Esophagus muscularis mucosa (tissue), 4 donors: ENCODE measurements around the gene TMEM95. TPM values are rescaled to one million over a fixed set of nuclear protein-coding genes. Genes with fewer than 3 reads are reported as not detected.

Experiments
- small RNA-seq, 3 donors: library from RNA; depleted of rRNA; stranded (forward); fragments of <200 nt; gene quantifications; one replicate each; pipeline ENCODE3, GENCODE V24; 2016
- total RNA-seq, 4 donors: library from RNA; depleted of rRNA; stranded (reverse); fragments of >200 nt; gene quantifications; one replicate each; pipeline versions ENCODE4 v1.1.0 to v1.2.1, GENCODE V29; 2016

The TMEM95 gene
- total RNA-seq, 4 donors from 2014 or later = 0.42 TPM; not detected in 3

Small RNAs within 50 kb of the gene (small RNA-seq; reads per million reads assigned to genes)
- gene AC026954.2 = 0 reads per million in 3 donors

Other genes with a start within 250 kb of the TMEM95 start
- 1 to 10 TPM in 1 of 4 donors, under 1 TPM in 2, not detected in 1; 0.32 to 1.5 (median 0.42) TPM for gene ASGR2, start 240.3 kb upstream of the TMEM95 start, total RNA-seq
- 1 to 10 TPM in 1 of 4 donors, under 1 TPM in 1, not detected in 2; 0.52 to 2.5 TPM for gene ASGR1, start 175.8 kb upstream of the TMEM95 start, total RNA-seq
- gene DLG4, start 135.3 kb upstream of the TMEM95 start, total RNA-seq = 10 to 100 TPM; 12.3 to 21.4 (median 16.5) TPM
- gene ACADVL, start 135.2 kb upstream of the TMEM95 start, total RNA-seq = 100 to 1,000 TPM; 250 to 662 (median 544) TPM
- gene DVL2, start 120.6 kb upstream of the TMEM95 start, total RNA-seq = 10 to 100 TPM; 34.5 to 55.5 (median 43.7) TPM
- 10 to 100 TPM; 21.6 to 38.1 (median 24.8) TPM for gene PHF23, start 115.7 kb upstream of the TMEM95 start, total RNA-seq
- gene GABARAP, start 112.7 kb upstream of the TMEM95 start, total RNA-seq = 100 to 1,000 TPM; 360 to 524 (median 408) TPM
- gene CTDNEP1, start 103.4 kb upstream of the TMEM95 start, total RNA-seq = 10 to 100 TPM; 41.5 to 66.5 (median 46.6) TPM
- 10 to 100 TPM; 24.9 to 33.3 (median 27.8) TPM for gene ELP5, start 102.9 kb upstream of the TMEM95 start, total RNA-seq
- 1 to 10 TPM; 1.7 to 3.4 (median 2.1) TPM for gene CLDN7, start 92.7 kb upstream of the TMEM95 start, total RNA-seq
- 100 to 1,000 TPM; 144 to 197 (median 157) TPM for gene SLC2A4, start 73.4 kb upstream of the TMEM95 start, total RNA-seq
- 1 to 10 TPM; 3.6 to 8.7 (median 4.4) TPM for gene YBX2, start 60.5 kb upstream of the TMEM95 start, total RNA-seq
- 100 to 1,000 TPM; 145 to 214 (median 204) TPM for gene EIF5A, start 47.5 kb upstream of the TMEM95 start, total RNA-seq
- gene GPS2, start 39.8 kb upstream of the TMEM95 start, total RNA-seq = 100 to 1,000 TPM in 1 of 4 donors, 10 to 100 TPM in 3; 89.6 to 112 (median 90.2) TPM
- 10 to 100 TPM; 13.9 to 27.0 (median 20.6) TPM for gene NEURL4, start 25.8 kb upstream of the TMEM95 start, total RNA-seq
- gene ACAP1, start 18.6 kb upstream of the TMEM95 start, total RNA-seq = 10 to 100 TPM in 1 of 4 donors, 1 to 10 TPM in 3; 2.1 to 11.4 (median 4.6) TPM
- 10 to 100 TPM in 2 of 4 donors, 1 to 10 TPM in 2; 9.1 to 18.2 (median 13.3) TPM for gene KCTD11, start 3.0 kb upstream of the TMEM95 start, total RNA-seq
- 1 to 10 TPM; 2.9 to 7.5 (median 5.6) TPM for gene TNK1, start 25.9 kb downstream of the TMEM95 start, total RNA-seq
- gene PLSCR3, start 39.4 kb downstream of the TMEM95 start, total RNA-seq = 10 to 100 TPM; 17.7 to 39.9 (median 24.3) TPM
- gene TMEM256, start 48.9 kb downstream of the TMEM95 start, total RNA-seq = 100 to 1,000 TPM in 1 of 4 donors, 10 to 100 TPM in 3; 59.6 to 121 (median 74.7) TPM
- gene NLGN2, start 52.7 kb downstream of the TMEM95 start, total RNA-seq = 10 to 100 TPM; 12.0 to 30.2 (median 19.0) TPM
- gene SPEM1, start 65.2 kb downstream of the TMEM95 start, total RNA-seq = not detected
- not detected for gene SPEM2, start 70.5 kb downstream of the TMEM95 start, total RNA-seq
- not detected for gene SPEM3, start 73.7 kb downstream of the TMEM95 start, total RNA-seq
- 1 to 10 TPM; 1.2 to 6.1 (median 3.5) TPM for gene TMEM102, start 80.3 kb downstream of the TMEM95 start, total RNA-seq
- gene FGF11, start 84.4 kb downstream of the TMEM95 start, total RNA-seq = 1 to 10 TPM in 2 of 4 donors, under 1 TPM in 1, not detected in 1; 0.50 to 1.9 (median 1.3) TPM
- 10 to 100 TPM in 1 of 4 donors, 1 to 10 TPM in 3; 5.0 to 12.8 (median 8.1) TPM for gene CHRNB1, start 89.9 kb downstream of the TMEM95 start, total RNA-seq
- 100 to 1,000 TPM in 2 of 4 donors, 10 to 100 TPM in 2; 57.5 to 113 (median 87.7) TPM for gene ZBTB4, start 124.5 kb downstream of the TMEM95 start, total RNA-seq
- gene SLC35G6, start 126.3 kb downstream of the TMEM95 start, total RNA-seq = not detected
- 10 to 100 TPM; 29.5 to 66.4 (median 46.9) TPM for gene POLR2A, start 129.2 kb downstream of the TMEM95 start, total RNA-seq
- 100 to 1,000 TPM; 102 to 136 (median 122) TPM for gene TNFSF12, start 193.9 kb downstream of the TMEM95 start, total RNA-seq
- gene TNFSF13, start 203.6 kb downstream of the TMEM95 start, total RNA-seq = 10 to 100 TPM; 13.4 to 25.8 (median 22.4) TPM
- gene SENP3, start 206.8 kb downstream of the TMEM95 start, total RNA-seq = 10 to 100 TPM; 54.0 to 79.1 (median 72.4) TPM
- gene CD68, start 224.5 kb downstream of the TMEM95 start, total RNA-seq = 10 to 100 TPM; 34.5 to 70.7 (median 44.7) TPM
- gene MPDU1, start 228.7 kb downstream of the TMEM95 start, total RNA-seq = 10 to 100 TPM; 26.0 to 50.4 (median 31.5) TPM
- 10 to 100 TPM in 2 of 4 donors, 1 to 10 TPM in 2; 2.9 to 14.6 (median 10.9) TPM for gene SOX15, start 234.9 kb downstream of the TMEM95 start, total RNA-seq